Endothelial cell (in vitro differentiated cells): ENCODE measurements around the gene ARHGAP12. TPM values are rescaled to one million over a fixed set of nuclear protein-coding genes. Genes with fewer than 3 reads are reported as not detected.
A peak's percentile ranks its signal among the peaks of the same experiment; 100 is the strongest.

ENCODE experiments used
- DNase-seq: peaks from one replicate; pipeline ENCODE4 v3.0.0; 2021; ENCODE audit warnings: low spot score
- H3K27ac Mint-ChIP-seq: one replicate; pipeline ENCODE4 v1.8.0; 2021; ENCODE audit warnings: mixed read lengths, inconsistent platforms; ENCODE audit not compliant: unreplicated experiment
- H3K27me3 Mint-ChIP-seq: one replicate; pipeline ENCODE4 v1.8.0; 2021; ENCODE audit warnings: mild to moderate bottlenecking, moderate library complexity, mixed read lengths, inconsistent platforms; ENCODE audit not compliant: unreplicated experiment
- H3K36me3 Mint-ChIP-seq: one replicate; pipeline ENCODE4 v1.8.0; 2021; ENCODE audit warnings: mild to moderate bottlenecking, low read depth, mixed read lengths, inconsistent platforms; ENCODE audit not compliant: unreplicated experiment
- H3K4me1 Mint-ChIP-seq: one replicate; pipeline ENCODE4 v1.8.0; 2021; ENCODE audit warnings: mild to moderate bottlenecking, mixed read lengths, inconsistent platforms; ENCODE audit not compliant: unreplicated experiment
- H3K4me3 Mint-ChIP-seq: one replicate; pipeline ENCODE4 v1.8.0; 2021; ENCODE audit warnings: mild to moderate bottlenecking, mixed read lengths, inconsistent platforms; ENCODE audit not compliant: unreplicated experiment
- H3K9me3 Mint-ChIP-seq: one replicate; pipeline ENCODE4 v1.8.0; 2021; ENCODE audit warnings: mixed read lengths, inconsistent platforms; ENCODE audit not compliant: unreplicated experiment
- total RNA-seq: library from RNA; stranded (reverse); fragmentation: NEBNext Ultra II Directional; extraction: Animal tissue kit (Norgen Biotek cat#: 25700); gene quantifications from one replicate; pipeline ENCODE4 v1.2.1, GENCODE V29; 2021; ENCODE audit not compliant: unreplicated experiment
- TF ChIP-seq, protein P1 (sequence below): fragments of 200-600 bp; sonication (generic); IDR thresholded peaks from one replicate; pipeline ENCODE4 v1.5.0; 2021; ENCODE audit warnings: antibody characterized with exemption; ENCODE audit not compliant: unreplicated experiment

Gene ARHGAP12
- total RNA-seq, 1 donor from 2014 or later, result 39.0 TPM

DNA sequence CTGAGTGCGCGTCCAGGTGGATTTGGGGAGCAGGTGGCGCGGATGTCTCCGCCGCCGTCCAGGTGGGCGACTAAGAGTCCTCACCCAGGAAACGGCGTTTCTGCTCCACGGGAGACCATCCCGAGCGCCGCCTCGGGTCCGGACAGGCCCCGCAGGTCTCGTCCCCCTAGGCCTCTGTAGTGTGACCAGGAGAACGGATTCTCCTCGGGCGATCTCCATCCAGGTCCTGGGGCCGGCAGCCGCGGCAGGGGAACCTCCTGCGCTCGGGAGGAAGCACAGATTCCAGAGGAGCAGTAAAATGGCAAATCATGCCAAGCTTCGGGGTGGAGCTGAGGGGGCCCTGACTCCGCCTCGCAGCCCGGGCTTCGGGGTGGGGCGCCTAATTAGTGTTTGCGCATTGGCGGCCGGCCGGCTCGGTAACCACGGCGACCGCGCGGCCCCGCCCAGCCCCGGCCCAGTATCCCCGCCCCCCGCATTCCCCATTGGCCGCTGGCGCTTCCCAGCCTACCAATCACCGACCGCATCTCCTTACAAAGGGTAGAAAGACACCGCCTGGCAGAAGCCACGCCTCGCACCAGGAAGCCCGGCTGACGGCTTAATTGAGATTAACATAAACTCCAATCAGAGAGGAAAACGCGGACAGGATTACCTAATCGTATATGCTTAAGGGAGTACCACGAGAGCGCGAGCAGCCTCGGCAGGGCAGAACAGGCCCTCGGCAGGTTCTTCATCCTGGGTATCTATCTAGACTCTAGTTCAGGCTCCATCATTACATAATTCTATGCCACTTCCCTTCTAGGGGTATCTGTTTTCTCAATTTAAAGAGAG is 168.6 kb downstream of the ARHGAP12 start:
- Mint-ChIP-seq H3K4me3 (peak overlapping the region; percentile 83), H3K27ac (peak overlapping the region; percentile 86), H3K4me1 (peaks cover 22% of the 10 kb centered on the region), H3K27me3 (peaks cover 12% of the 10 kb centered on the region), H3K36me3 (peaks cover 4% of the 10 kb centered on the region), H3K9me3 (no peaks in the 10 kb centered on the region)
- TF ChIP-seq, protein P1, sequence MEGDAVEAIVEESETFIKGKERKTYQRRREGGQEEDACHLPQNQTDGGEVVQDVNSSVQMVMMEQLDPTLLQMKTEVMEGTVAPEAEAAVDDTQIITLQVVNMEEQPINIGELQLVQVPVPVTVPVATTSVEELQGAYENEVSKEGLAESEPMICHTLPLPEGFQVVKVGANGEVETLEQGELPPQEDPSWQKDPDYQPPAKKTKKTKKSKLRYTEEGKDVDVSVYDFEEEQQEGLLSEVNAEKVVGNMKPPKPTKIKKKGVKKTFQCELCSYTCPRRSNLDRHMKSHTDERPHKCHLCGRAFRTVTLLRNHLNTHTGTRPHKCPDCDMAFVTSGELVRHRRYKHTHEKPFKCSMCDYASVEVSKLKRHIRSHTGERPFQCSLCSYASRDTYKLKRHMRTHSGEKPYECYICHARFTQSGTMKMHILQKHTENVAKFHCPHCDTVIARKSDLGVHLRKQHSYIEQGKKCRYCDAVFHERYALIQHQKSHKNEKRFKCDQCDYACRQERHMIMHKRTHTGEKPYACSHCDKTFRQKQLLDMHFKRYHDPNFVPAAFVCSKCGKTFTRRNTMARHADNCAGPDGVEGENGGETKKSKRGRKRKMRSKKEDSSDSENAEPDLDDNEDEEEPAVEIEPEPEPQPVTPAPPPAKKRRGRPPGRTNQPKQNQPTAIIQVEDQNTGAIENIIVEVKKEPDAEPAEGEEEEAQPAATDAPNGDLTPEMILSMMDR, result no peak
- peak; percentile 93 for DNase-seq

DNA sequence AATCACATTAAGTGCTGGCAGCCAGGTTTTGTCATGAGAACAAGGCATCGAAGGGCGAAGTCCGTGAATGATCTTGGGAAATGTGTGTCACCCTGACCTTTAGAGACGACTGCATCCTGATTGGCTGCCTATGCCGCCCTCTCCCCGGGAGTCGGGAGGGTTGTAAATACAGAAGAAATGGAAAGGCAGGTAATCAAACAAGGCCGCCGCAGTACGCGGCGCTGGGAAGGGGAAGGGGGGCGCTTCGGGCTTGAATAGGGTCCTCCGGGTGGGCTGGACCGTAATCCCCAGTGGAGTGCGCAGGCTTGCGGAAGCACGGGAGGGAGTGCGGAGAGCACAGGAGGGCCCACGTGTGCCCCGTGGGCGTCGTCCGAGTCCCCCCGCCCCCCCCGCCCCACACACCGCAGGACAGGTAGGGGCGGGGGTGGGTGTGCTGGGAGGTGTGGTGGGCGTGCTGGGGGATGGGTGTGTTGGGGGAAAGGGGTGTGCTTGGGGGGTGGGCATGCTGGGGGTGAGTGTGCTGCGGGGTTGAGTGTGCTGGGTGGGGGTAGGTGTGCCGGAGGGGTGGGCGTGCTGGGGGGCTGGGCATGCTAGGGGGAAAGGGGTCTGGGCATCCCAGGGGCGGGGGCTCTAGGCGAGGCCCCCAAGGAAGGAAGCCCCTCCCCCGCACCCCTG is 169.4 kb downstream of the ARHGAP12 start:
- peaks cover 12% of the 10 kb centered on the region for H3K27me3 Mint-ChIP-seq
- H3K9me3 Mint-ChIP-seq, result no peaks in the 10 kb centered on the region
- peak; percentile 19 for DNase-seq
- H3K4me3 Mint-ChIP-seq, result peak overlapping the region; percentile 91
- H3K4me1 Mint-ChIP-seq, result peaks cover 22% of the 10 kb centered on the region
- H3K27ac Mint-ChIP-seq, result peak overlapping the region; percentile 92
- TF ChIP-seq, protein P1, result no peak
- H3K36me3 Mint-ChIP-seq, result peaks cover 4% of the 10 kb centered on the region

DNA sequence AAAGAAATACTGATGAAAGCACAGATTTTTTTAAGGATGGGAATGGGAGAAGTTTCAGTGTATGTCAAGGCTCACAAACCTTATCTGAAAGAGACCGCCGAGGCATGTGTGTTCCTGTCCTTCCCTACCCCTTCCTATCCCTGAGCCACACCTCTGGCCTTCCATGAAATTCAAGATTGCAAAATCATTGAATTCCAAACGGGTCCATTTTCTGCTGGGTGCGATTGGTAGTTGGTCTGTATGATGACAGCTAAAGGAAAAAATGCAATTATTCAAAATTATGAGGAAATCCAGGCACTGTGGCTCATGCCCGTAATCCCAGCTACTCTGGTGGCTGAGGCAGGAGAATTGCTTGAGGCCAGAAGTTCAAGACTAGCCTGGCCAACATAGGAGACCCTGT is 170.1 kb downstream of the ARHGAP12 start:
- Mint-ChIP-seq H3K27ac (no peak overlapping the region), H3K27me3 (peaks cover 12% of the 10 kb centered on the region), H3K4me1 (peaks cover 22% of the 10 kb centered on the region), H3K36me3 (peaks cover 4% of the 10 kb centered on the region), H3K4me3 (peak overlapping the region; percentile 43), H3K9me3 (no peaks in the 10 kb centered on the region)
- TF ChIP-seq, protein P1, result no peak
- no peak for DNase-seq

DNA sequence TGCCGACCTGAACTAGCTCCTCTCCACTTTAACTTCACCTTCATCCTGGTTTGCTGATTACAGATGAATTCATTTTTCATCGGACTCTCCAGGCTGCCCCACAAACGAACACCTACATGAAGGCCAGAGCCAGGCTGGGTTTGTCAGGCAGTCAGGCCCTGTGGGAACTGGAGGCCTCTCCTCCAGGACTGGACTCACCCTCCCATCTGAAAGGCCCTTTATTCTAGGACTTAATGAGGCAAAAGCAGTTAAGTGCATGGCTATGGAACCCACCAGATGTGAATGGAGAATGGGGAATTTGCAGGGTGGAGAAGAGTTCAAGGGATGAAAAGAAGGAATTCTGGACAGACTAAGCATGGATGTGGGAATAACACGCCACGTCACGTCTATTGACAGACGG is 170.8 kb downstream of the ARHGAP12 start:
- H3K4me1 Mint-ChIP-seq, result peaks cover 22% of the 10 kb centered on the region

More for the DNA sequence above, 170.8 kb downstream of the ARHGAP12 start:
- Mint-ChIP-seq H3K4me3 (no peak overlapping the region), H3K36me3 (peaks cover 4% of the 10 kb centered on the region), H3K27ac (no peak overlapping the region), H3K27me3 (peaks cover 12% of the 10 kb centered on the region), H3K9me3 (no peaks in the 10 kb centered on the region)
- no peak for DNase-seq
- TF ChIP-seq, protein P1, result no peak
